Body of pancreas (tissue), 4 donors: ENCODE data around the gene HEBP2.

Source experiments
- POLR2A ChIP-seq, 3 donors: fragments of 450-650 bp; IDR thresholded peaks; one replicate each; pipeline ENCODE4 v1.6.1; 2016; ENCODE audit warnings: antibody characterized with exemption in 3 of 3, mild to moderate bottlenecking in 2 of 3
- TF ChIP-seq, protein P1 (sequence below), 7 experiments: fragments of 450-650 bp in 4 of 7; fragments of 200-600 bp in 3 of 7; sonication (generic) in 3 of 7; IDR thresholded peaks; one replicate each; pipeline ENCODE4 v1.5.1; 2016 to 2019; ENCODE audit warnings: antibody characterized with exemption in 7 of 7

DNA sequence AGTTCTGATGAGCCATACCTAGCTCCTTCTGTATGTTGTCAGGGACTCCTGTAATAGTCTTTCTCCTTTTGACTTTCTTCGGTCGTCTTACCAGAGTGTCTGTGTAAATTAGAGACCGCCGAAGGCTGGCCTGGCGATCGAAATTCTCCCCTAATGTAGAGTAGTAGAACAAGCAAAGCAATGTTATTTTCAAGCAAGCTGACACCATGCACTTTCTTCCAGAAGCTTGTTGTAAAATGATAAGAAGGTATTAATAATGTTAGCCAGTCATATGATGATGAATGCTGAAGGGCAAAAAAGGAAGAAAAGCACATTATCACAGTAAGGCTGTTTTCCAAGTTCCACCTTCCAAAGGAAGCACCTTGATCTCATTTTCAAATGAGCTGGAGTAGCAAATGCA is 37.9 kb downstream of the HEBP2 start:
- TF ChIP-seq, protein P1, sequence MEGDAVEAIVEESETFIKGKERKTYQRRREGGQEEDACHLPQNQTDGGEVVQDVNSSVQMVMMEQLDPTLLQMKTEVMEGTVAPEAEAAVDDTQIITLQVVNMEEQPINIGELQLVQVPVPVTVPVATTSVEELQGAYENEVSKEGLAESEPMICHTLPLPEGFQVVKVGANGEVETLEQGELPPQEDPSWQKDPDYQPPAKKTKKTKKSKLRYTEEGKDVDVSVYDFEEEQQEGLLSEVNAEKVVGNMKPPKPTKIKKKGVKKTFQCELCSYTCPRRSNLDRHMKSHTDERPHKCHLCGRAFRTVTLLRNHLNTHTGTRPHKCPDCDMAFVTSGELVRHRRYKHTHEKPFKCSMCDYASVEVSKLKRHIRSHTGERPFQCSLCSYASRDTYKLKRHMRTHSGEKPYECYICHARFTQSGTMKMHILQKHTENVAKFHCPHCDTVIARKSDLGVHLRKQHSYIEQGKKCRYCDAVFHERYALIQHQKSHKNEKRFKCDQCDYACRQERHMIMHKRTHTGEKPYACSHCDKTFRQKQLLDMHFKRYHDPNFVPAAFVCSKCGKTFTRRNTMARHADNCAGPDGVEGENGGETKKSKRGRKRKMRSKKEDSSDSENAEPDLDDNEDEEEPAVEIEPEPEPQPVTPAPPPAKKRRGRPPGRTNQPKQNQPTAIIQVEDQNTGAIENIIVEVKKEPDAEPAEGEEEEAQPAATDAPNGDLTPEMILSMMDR (IDR thresholded peaks at IDR 0.05), result no peak
- no peak for TF ChIP-seq POLR2A (IDR thresholded peaks at IDR 0.05)
